GM19438 (cell line): Measurements from ENCODE around the gene SH3PXD2A.
A peak's percentile ranks its signal among the peaks of the same experiment; 100 is the strongest.

Experiments
- ATAC-seq: cut with Tn5 transposase; IDR thresholded peaks from one replicate; pipeline ENCODE4 v1.9.1; 2021; ENCODE audit warnings: low read depth; ENCODE audit not compliant: unreplicated experiment

SH3PXD2A gene

DNA sequence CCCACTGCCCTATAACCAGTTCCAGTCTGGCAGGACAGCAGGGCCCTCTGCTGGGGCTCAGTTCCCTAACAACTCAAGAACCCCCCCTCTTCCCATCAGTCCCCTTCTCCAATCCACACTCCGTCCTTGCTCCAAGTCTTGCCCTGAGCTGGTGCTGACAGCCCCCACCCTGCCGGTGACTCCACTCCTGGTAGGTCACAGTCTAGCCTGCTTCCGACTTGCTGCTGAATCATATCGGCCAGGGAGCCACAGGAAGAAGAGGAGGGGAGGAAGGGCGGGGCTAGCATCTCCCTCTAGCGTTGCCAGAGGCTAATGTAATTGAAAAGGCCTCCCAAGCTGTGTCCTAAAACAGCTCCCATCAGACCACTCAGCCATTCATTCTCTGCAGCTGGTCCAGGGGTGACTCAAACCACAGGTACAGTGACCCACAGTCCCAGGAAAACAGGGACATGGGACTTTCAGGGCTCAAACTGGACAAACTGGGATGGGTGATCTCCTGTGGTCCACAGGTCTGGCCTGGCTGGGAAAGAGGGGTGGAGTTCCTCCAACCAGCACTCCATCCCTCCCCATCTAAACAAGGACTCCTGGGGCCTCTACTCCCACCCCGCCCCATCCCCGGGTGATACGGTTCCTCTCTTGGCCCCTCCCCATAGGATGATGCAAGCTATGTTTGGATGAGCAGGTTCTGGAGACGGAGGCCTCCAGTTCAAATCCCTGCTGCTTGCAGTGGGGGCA lies 158.8 kb downstream of the SH3PXD2A start:
- peak; percentile 43 for ATAC-seq

DNA sequence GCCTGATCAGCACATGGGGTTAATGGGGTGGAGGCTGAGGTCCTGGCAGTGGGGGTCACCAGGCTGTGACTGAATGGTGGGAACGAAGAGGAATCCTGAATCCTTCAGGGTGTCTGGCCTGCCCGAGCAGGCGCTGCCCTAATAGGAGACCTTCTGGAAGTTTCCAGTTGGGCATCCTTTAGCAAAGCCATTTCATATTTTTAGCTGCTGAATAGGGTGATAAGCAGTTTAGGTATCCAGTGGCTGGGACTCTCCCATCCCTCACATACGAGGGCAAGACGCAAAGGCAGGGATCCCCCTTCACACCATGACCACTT lies 159.3 kb downstream of the SH3PXD2A start:
- peak; percentile 0 for ATAC-seq

DNA sequence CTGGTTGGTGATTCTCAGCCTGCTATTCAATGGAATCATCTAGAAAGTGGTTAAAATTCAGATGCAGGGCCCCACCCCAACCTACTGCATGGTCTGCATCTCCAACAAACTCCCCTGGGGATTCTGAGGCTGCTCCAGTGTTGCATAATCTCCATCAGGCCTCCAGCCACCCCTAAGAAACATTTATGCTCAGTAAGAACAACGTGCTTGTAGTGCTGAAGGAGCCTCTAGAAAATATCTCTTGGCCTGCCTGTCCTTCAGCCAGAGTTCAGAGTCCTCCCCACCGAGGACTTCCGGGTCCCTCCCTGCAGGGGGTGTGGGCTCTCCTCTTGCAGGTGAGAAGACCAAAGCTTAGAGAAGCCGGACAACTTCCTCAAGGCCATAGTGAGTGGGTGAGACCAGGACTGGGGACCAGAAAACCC lies 159.8 kb downstream of the SH3PXD2A start:
- no peak for ATAC-seq

DNA sequence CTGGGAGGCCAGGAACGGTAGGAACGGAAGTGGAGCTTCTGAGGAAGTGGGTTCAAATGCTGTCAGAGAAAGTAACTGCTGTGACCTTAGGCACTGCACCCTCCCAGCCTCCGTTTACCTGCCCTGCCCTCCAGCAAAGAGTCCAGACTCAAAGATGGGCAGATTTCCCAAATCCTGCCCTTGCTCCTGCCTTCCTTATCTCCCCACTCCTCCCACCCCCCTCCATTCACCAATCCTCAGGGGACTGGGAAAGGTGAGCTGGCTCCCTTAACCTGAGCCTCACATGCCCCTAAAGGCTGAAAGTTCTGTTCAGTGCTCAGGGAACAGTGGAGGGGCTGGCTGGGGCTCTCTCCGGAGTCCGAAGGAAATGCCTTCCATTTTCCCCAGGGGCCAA lies 161.6 kb downstream of the SH3PXD2A start:
- no peak for ATAC-seq

DNA sequence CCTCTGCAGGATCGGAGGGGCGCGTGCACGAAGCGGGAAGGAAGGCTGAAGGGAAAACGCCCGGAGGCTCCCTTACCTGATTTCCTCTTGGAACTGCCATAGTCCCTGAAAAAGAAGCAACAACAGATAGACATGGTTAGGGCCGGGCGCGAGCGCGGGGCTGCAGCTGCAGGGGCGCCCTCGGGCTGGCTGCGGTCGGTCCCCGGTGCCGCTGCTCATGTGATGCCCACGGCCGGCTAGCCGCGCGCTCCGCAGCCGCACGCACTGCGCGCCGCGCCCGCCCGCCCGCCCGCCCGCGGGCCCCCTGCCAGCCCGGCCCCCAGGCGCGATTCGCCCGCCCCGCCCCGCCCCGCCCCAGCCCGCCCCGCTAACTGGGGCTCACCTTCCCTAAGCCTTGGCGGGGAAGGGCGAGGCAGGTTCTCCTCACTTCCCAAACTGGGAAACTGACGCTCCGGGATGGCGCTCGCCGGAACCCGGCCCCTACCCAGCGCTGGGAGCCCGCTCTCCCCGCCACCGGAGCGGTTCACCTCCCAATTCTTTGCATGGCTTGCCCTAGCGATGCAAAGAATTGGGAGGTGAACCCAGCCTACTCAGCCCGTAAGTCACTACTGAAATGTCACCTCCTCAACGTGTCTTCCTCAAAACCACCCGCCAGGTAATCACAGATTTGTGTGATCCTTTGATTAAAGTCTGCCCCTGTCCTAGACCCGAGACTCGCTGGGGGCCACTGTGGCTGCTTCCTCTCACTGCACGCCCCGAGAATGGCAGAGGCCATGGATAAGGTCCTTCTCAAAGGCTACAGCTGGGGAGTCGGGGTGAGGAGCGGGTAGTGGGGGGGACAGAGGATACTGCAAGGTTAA lies 162.2 kb downstream of the SH3PXD2A start:
- peak; percentile 28 for ATAC-seq

DNA sequence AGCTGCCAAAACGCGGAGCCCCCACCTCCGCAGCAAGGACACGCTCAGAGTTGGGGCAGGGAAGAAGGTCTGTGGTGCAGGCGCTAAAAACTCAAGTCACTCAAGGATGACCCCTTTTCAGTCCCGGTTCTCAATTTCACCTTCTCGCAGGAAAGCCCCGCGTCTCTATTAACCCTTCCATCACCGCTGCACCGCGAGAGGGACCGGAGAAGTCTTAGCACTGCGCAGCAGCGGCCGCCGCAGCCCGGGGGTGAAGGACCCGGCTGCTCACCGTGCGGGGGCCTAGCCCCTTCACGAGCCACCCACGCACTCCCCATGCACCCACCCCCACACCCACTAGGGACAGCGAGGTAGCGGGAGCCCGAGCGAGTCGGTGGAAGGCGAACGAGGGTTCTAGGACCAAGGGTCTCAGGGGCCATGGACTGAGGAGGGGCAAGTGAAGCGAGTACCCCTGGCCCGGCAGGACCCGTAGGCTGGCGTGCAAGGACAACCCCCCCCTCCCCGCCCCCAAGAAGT lies 162.9 kb downstream of the SH3PXD2A start:
- peak; percentile 57 for ATAC-seq

DNA sequence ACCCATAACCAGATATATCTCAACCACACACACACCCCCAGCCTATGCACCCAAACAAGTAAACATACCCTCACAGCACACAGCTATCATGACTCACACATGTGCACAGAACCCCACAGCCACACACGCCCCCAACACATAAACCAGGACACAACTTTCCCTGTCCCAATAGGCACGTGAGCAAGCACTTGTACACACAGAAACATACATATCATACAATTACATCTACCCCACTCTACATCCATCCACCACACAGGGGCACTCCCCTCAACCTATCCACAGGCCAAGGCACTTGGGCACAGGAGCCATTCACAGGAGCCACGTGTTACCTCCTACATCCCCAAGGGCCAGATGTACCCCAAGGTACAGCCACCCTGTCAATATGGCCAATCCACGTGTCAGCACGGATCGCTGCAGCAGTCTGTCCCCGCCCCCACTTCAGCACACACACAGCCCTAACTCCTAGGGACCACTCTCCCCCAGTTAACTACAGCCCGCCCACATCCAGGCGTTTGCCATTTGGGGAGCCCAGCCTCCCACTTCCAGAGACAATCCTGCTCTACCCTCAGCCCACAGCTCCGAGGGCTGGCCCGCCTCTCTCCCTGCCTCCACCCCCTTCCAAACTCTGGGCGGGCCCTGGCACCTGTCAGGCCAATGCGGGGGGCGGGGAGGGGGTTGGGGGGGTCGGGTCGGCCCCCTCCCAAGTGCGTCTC lies 163.5 kb downstream of the SH3PXD2A start:
- ATAC-seq: peak; percentile 28

DNA sequence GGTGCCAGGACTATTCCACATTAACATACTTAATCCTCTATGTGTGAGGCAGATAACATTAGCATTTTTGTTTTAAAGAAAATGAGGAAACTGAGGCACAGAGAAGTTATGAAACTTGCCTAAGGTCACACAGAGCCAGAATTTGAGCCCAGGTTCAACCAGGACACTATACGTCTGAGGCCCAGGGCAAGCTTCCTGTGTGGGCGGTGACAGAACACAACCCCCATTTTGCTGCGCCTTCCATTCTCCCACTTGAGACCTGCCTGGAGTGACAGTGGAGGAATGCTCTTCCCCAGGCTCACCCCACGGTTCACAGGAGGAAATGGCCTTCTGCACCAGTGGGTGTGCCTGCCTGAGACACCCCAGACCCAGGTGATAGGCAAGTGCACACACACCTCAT lies 164.1 kb downstream of the SH3PXD2A start:
- ATAC-seq: no peak

DNA sequence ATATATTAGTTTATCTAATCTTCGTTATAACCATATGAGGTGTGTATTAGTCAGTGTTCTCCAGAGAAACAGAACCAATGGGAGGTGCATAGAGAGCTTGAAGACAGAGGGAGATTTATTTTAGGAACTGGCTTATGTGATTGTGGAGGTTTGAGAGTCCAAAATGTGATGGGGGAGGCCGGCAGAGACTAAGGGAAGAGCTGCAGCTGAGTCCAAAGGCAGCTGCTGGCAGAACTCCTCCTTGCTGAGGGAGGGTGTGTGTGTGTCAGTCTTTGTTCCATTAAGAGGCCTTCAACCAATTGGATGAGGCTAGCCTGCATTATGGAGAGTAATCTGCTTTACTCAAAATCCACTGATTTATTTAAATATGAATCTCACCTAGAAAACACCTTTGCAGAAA lies 165.1 kb downstream of the SH3PXD2A start:
- no peak for ATAC-seq

DNA sequence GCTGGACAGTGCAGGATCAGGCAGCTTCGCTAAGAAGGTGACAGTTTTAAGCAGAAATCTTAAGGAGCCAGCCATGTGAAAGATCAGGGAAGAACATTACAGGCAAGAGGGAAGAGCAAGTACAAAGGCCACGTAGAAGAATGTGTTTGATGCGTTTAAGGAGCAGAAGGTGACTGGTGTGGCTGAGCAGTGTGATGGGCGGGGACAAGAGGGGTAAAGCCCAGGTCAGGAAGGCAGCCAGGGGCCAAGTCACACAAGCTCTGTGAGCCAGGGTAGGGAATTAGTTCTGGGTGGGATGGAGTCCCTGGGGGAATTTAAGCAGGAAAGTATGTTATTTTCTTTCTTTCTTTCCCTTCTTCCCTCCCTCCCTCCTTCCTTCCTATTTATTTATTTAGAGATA lies 166.9 kb downstream of the SH3PXD2A start:
- ATAC-seq: no peak

DNA sequence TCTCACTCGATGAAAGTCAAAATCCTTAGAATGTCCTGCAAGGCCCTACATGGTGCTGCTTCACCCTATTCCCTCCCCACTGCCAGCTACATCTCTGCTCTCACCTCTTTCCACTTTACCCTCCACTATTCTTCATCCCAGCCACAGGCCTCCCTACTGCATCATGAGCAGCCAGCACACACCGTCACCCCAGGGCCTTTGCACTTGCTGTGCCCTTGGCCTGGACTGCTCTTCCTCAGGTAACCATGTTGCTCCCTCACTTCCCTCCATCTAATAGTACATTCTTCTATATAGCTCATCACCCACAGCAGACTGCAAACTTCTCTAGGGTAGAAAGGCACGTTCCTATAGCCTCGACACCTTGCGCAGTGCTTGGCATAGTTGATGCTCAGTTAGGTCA lies 167.7 kb downstream of the SH3PXD2A start:
- ATAC-seq: no peak

DNA sequence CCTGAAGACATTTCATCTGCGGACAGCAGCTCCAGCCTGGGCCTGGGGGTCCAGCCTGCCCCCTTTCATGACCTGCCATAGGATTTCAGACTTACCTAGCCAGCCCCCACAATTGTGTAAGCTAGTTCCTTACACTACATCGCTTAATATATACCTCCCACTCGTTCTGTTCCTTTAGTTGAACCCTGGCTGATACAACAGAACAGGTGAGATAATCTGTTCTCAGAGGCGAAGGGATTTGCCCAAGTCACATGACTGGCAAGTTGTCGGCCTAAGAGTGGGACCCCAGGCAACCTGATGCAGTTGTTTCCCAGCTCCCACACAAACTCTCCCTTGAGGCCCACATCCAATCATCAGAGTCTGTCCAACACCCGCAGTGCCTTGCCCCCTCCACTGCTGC lies 168.2 kb downstream of the SH3PXD2A start:
- no peak for ATAC-seq

DNA sequence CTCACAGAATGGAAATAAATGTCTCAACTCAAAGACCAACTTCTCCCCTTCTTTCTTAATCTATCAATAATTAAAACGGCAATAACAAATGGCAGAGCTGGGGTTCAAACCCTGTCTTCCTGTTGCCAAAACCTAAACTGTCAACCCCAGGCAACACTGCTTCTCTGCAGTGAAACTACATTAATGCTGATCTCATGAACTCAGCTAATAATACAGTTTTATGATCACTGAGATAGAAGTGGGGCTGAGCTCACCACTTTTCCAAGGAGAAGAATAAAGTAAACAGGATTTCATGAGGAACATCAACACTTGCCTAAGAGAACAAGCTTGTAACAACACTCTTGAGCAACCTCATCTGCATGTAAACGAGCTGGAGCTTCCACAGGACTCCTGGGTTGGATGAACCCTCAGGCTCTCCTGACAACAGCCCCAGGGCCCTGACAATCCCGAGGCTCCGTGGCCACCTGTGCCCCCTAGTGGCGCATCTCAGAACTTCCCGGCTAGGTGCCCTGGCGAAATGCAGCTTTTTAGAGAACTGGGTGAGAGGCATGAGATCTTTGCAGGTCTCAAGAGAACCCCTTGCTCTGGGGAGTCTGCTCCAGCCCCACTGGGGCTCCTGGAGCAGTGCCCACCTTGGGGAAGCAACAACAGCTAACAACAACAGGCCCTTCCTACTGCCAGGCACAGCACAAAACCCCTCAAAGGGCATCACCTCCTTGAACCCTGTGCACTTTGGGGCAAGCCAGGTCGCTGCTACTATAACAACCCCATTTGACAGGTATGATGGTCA lies 169.3 kb downstream of the SH3PXD2A start:
- ATAC-seq: no peak

DNA sequence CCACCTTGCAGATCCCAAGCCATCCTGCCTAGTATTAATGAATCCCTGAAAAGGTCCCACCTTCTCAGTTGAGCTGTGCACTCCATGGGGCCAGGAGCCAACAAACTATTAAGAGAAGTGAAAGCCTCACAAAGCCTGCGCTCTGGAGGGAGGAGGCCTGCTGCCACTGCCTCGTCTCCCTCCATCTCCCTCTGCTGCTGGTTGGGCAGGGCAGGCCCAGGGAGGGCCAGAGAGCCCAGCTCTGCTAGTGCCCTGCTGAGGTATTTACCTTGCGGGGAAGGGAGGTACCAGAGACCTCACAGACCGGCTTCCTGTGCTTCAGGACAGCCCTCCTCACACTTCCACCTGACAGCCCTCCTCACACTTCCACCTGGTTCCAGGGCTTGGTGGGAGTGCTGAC lies 171.5 kb downstream of the SH3PXD2A start:
- no peak for ATAC-seq

DNA sequence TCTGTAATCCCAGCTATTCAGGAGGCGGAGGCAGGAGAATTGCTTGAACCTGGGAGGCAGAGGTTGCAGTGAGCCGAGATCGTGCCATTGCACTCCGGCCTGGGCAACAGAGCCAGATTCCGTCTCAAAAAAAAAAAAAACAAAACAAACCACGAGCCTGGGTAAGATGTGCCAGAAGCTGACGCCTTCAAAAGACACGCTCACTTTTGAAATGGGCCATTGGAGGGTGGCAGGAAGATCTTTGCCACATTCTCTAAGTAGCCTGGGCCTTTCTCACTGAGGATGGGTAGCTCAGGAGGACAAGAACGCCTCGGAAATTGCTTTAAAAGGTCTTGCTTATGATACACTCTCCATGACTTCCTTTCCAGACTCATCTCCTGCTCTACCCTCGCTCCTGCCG lies 172.7 kb downstream of the SH3PXD2A start:
- ATAC-seq: no peak

DNA sequence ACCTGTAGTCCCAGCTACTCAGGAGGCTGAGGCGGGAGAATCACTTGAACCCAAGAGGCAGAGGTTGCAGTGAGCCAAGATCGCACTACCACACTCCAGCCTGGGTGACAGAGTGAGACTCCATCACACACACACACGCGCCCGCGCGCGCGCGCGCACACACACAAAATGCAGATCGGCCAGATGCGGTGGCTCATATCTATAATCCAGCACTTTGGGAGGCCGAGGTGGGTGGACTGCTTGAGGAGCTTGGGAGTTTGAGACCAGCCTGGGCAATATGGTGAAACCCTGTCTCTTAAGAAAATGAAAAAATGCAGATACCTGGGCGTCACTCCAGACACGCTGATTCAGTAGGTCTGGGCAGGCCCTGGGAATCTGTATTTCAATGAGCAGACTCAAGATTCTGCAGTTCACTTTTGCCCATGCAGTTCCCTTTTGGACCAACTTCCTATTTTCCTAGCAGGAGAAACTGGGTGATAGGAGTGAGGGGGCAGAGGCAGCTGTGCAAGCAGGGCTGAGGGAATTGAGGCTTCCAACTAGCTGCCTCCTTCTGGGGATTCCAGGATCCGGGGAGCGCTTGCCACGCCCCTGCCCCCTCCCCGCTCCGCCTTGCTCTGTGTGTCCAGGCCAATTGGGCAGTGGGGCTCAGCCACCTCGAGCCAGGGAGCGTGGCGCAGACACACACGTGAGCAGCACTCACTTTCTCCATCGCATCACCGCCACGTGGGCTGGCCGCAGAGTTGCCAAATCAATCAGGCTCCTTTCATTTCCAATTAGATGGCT lies 173.6 kb downstream of the SH3PXD2A start:
- ATAC-seq: no peak

DNA sequence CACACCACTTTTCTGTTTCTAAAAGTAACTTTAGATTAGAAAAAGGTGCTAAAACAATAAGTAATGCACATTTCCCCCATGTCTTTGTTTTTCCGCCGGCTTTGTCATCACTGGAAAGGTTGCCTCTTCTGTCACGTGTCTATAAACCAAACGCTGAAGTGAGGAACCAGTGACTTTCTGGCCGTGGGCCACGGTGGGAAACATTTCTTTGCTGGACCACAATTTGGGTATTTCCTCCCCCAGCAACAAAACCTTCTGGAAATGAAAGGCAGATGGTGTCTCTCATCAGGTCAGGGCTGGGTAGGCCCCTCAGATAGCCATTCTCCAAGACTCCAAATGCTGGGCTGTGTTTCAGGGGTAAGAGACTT lies 174.5 kb downstream of the SH3PXD2A start:
- ATAC-seq: no peak

DNA sequence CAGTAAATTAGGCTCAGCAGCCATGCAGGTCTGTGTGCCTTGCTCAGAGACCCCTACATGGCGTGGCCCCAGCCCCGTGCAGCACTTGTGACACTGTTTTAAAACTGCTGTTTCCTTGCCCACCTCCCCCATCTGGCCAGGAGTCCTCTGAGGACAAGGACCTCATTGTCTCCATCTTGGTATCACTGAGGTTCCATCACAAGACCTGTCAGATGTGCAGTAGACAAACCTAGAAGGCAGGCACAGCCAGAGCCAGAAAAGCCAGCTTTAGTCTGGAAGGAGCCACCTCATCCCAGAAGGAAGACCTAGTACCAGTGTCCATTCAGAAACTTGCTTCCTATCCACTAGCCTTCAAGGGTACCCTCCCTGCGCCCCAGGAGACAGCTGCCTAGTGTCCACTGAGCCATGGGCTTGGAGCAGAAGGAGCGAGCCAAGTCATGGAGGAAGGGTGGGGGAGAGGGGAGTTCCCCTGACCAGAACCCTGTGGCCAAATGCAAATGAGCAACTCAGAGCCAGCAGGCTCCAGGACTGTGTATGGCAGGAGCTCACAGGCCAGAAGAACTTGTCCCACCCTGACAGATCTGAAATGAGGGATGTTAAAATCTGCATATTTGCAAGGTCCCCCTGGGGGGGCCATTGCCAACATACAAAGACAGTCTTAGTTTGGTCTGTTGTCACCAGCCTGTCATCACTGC lies 176.1 kb downstream of the SH3PXD2A start:
- ATAC-seq: peak; percentile 64

DNA sequence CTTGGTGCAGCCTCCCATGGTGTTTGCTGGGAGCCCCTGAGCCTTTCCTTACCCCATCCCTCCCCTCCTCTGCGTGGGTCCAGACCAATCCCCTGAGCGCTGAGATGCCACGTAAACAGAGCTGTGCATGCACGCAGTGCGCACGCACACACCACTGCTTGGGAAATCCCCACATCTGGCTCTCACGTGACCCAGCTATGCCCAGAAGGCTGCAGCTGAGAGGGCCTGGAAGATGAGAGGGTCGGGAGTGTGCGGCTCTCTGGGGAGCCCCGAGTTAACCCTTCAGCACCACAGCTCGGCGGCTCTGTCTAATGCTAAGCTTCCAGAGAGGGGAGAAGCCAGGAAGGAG lies 177.2 kb downstream of the SH3PXD2A start:
- ATAC-seq: peak; percentile 90
